ENCODE results near the gene PUM1. TPM values are rescaled to one million over a fixed set of nuclear protein-coding genes. Genes with fewer than 3 reads are reported as not detected.

PUM1 gene
- polyA plus RNA-seq, 3 donors: 14.3 to 31.0 (median 20.8) TPM

DNA sequence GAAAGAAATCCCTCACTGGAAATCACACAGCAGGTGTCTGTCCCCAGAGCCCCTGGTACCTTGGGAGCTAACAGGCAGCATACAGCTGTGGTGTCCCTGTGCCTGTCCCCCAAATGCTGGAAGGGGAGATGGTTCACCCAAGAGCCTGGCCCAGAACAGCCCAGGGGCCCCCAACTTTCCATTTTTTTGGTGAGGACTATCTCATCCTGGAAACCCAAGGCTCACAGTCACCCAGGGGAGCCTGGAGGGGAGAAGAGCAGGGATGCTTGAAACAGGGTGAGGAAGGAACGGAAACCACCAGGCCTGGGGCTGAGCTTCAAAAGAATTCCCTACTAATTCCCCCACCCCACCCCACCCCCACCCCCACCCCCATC is 160.6 kb downstream of the PUM1 start:
- 90 to 100% methylated on average over 1 of the region's 1 CpG; no CpG with 5 or more reads in 1 of the 3 donors for WGBS, 3 donors
- H3K27ac ChIP-seq (ENCODE audit: low read depth, low read length): no peak overlapping the region

DNA sequence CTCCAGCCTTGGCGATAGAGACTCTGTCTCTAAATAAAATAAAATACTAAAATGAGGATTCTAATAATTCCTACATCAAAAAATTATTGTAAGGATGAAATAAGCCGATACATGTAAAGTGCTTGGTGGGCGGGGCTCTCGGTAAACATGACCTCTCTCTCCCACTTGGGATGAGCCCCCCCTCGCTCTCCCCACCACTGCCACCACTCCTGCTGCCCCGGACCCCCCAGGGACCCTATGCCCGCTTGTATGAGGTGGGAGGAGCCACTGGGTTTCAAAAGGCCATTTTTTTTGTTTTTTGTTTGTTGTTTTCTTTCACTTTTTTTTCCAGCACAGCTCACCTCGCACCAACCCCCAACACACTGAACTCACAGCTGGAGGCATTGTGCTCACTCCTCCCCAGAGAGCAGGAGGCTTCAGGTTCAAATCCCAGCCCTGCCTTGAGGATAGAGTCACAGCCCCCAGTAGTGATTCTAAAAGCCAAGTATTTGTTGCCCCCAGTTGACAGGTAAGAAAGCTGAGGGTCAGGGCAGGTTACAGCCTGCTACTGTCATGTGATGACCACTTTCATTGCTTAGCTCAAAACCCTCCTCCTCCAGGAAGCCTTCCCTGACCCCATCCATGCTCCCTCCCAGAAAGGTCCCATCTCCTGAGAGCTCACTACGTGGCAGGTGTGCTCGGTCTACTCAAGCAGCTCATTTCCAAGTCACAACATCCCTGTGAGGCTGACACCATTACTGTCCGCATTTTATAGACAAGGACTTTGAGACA is 161.1 kb downstream of the PUM1 start:
- no peak overlapping the region for H3K27ac ChIP-seq (ENCODE audit: low read depth, low read length)
- WGBS, 3 donors: 66 to 75% (median 71%) methylated on average over 11 of the region's 11 CpGs

DNA sequence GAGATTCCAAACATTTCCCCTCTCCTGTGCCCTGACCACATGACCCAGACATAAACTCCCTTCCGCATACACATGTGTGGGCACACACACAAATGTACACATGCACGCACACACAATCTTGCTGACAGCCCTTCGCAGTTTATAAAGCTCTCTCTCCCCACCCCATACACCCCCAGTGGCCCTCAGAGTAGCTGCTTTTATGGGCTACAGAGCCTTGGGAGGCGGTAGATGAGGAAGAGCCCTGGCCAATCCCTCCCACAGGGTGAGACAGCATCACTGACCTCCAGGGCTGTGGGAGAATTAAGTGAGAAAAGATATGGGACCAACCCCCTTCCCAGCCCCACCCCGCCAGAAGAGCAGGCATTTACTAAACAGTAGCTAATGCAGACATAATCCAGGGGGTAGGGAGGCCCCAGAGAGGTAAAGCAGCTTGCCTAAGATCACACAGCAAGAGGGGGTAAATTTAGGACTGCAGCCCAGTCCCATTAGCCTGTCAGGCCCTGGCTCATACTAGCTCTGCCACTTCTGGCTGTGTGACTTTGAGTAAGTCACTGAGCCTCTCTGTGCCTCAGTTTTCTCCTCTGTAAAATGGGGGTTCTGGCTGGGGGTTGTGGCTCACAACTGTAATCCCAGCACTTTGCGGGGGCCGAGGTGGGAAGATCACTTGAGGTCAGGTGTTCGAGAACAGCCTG is 162.0 kb downstream of the PUM1 start:
- no peak overlapping the region for H3K27ac ChIP-seq (ENCODE audit: low read depth, low read length)
- WGBS, 3 donors: 81 to 86% (median 81%) methylated on average over 8 of the region's 8 CpGs

DNA sequence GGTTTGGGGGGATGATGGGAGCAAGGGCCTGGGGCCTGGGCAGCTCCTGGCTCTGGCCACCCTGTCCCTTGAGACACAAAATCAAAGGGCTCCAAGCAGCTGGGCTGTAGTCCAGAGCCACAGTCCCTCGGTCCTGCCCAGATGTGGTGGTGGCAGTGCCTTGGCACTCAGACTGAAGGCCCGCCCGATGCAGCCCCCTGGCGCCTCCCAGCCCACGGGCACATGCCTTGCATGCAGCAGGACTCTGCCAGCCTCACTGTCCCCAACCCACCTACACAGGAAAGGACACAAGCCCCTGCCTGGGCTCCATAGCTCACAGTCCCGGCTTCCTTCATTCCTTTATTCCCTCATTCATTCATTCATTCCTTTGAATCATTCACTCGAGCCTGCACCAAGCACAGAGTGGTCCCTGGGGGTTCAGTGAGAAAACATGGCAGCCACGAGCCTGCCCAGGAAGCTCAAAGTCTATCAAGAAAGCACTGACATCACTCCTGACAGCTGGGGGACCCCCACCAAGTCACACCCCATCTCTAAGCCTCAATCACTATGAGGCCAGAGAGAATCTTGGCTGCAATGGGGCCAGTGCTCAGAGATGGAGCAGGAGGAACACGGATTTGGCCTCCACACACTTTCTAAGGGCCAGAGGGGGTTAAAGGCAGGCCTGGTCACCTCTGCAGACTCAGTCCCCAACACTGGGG is 162.8 kb downstream of the PUM1 start:
- WGBS, 3 donors: 47 to 78% (median 61%) methylated on average over 9 of the region's 9 CpGs
- no peak overlapping the region for H3K27ac ChIP-seq (ENCODE audit: low read depth, low read length)

DNA sequence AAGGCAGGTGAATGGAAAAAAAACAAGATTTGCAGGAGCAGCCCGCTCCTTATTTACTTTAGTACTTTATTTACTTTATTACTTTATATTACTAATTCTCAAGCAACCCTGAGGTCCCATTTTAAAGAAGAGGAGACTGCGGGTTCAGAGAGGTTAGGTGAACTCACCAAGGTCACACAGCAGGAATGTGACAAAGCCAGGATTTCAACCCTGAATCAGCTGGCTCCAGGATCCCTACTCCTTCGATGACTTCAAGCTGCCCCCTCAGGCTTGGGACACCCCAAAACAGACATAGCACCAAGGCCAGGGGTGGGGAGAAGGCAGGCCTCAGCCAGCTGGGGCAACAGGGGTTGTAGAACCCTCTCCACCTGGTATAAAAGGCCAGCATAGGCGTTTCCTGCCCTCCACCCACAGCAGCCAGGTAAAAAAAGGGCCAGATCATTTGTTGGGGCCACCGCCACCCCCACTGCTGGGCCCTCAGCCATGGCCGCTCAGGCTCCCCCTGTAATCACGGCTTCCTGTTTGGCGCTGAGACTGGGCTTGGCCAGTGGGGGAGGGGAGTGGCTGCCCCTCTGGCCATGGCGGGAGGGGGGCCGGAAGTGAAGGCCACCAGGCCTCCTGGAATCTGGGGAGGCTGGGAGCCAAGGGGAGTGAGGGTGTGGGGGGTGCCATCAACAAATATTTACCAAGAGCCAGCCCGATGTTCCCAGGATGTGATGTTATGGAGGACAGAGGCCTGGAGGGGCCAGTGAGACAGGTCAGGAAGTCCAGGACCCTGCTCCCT is 163.5 kb downstream of the PUM1 start:
- no peak overlapping the region for H3K27ac ChIP-seq (ENCODE audit: low read depth, low read length)
- WGBS, 3 donors: 37 to 52% (median 46%) methylated on average over 11 of the region's 11 CpGs

DNA sequence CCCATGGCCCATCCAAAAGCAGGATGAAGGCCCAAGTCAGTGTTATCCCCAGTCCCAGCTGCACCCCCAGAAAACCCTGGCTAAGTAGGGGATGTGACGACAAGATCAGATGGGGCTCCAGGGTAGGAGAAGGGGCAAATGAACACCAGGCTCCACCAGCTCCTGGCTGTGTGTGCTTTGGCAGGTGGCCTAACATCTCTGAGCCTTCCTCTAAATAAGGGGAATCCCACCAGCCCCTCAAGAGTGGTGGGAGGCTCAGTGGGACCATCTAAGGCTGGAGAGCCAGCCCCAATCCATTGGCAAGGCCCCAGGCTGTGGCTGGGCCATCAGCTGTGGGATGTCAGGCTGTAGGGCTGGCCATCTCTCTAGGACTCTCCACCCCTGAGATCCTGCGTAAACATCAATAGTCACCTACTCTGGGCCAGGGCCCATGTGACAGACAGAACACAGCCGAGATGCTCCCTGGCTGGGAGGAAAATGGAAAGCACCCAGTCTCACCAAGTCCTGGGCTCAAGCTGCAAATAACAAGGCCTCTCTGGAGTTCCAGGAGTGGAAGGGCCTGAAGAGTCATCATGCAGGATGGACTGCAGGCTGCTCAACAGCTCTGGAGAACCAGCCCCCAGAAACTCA is 164.5 kb downstream of the PUM1 start:
- 77 to 93% (median 86%) methylated on average over 3 of the region's 3 CpGs for WGBS, 3 donors
- no peak overlapping the region for H3K27ac ChIP-seq (ENCODE audit: low read depth, low read length)

DNA sequence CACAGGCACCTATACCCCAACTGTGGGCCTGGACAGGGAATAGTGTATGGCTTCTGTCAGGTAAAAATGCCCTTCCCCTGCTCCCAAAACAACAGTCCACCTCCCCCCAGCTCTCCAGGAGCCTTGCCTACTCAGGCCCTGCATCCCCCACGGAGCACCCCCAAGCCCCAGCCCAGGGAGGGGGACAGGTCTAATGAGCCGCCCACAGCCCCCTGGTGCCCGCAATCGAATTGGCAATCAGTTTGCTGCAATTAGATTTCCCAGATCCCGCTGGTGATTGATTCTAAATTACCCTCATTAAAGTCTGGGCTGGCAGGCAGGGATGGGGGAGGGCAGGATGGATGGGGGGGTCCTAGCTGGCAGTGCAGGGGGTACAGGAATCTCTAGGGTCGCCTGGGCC is 165.0 kb downstream of the PUM1 start:
- 76 to 86% (median 86%) methylated on average over 6 of the region's 6 CpGs for WGBS, 3 donors
- no peak overlapping the region for H3K27ac ChIP-seq (ENCODE audit: low read depth, low read length)

DNA sequence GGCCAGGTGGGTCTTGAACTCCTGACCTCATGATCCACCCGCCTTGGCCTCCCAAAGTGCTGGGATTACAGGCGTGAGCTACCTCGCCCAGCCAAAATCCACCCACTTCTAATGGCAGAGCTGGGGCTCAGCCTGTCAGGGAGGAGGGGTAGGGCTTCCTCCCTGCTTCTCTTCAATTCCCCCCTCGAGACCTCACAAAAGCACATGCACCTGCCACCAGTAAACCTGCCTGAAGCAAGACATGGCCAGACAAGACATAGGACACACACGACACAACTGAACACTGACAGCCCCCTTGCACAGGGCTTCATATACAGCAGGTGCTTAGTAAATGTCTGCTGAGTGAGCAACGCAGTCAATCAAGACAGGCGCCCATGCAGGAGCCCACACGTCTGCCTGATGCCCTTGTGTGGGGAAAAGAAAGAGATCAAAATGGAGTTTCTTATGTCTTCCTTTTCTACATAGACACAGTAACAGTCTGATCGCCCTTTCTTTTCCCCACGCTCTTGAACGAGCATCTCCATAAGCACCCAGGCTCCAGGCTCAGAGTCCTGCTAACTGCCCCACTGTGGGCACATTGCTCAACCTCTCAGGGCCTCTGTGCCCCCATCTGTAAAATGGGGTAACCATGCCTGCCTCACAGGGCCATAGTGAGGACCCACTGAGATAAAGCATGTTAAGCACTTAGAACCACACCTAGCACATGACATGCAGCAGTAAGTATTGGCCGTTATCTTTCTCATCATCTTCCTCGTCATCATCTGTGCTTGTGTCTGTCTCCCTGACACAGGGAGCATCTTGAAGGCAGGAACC is 165.7 kb downstream of the PUM1 start:
- no peak overlapping the region for H3K27ac ChIP-seq (ENCODE audit: low read depth, low read length)
- 76 to 87% (median 79%) methylated on average over 13 of the region's 13 CpGs for WGBS, 3 donors

DNA sequence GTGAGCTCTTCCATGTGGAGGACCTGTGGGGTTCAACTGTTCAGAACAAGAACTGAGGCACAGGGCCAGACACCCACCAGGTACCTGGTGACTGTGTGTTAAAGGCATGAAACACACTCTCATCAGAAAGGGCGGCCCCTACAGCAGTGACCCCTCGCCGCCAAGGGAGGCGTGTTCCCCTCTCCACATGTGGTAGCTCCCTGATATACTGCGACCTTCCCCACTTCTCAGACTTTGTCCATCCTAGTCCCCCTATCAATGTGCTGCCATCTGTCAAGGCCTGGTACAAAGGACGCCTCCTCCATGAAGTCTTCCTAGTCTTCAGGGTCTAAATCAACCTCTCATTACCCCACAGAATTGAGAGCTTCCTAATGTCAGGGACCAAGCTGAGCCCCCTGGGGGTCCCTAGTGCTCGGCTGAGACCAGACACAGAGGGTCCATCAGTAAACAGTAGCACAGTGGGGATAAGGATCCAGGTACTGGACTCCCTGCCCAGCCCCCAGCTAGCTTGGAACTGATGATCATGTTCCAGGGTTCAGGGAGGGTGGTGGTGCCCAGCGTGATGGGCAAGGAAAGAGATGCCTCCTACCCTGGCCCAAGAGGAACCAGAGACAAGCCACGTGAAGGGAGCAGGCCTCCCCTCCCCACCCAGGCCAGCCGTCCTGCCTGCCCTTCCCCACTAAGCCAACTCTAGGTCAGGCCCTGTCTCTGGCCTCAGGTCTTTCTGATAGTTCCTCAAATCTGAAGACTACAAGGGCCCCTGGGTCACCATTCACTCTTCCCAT is 167.3 kb downstream of the PUM1 start:
- 89 to 92% (median 90%) methylated on average over 10 of the region's 10 CpGs for WGBS, 3 donors
- H3K27ac ChIP-seq (ENCODE audit: low read depth, low read length): no peak overlapping the region

DNA sequence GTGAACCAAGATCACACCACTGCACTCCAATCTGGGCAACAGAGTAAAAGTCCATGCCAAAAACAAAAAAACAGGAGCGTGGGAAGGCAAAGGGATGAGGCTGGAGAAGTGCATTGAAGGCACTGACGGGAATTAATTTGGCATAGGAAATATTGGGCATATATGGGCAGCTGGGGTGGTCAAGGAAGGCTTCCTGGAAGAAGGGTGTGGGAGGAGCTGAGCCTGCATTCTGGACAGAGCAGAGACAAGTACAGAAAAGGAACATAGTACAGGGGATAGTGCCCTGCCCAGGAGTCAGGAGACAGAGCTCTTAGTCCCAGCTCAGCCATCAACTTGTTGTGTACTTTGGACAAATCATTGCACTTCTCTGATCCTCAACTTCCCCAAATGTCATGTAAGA is 168.6 kb downstream of the PUM1 start:
- H3K27ac ChIP-seq (ENCODE audit: low read depth, low read length): no peak overlapping the region
- 87 to 93% (median 90%) methylated on average over 2 of the region's 2 CpGs for WGBS, 3 donors

DNA sequence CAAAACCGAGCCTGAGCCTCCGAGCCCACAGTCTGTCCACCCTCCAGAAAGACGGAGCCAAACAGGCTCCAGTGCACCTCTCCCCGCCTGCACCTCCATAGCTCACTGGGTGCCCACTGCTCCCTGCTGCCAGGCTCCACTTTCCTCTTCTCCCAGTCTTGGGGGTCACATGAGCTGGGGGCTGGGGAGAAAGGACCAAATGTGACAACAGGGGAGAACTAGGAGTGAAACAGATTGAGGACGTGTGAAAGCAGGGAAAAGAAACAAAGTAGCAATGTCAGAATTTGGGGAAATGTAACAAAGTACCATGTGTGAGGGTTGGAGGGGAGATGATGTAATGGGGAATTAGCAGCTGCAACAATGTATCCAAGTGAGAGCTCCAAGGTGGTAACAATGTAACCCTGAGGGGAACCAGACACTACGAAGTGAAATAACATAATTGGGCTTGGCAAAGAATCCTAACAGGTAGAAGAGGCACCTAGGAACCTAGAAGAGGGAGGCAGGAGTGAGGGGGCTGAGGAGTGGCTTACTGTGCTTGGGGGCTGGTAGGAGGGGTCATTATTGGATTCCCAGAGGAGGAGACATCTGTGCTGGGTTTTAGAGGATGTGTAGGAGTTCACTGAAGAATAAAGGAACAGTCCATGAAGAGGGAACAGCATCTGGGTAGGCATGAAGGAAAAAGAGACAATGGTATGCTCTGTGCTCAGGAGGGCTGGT is 169.4 kb downstream of the PUM1 start:
- 63 to 72% (median 64%) methylated on average over 6 of the region's 6 CpGs for WGBS, 3 donors
- H3K27ac ChIP-seq (ENCODE audit: low read depth, low read length): no peak overlapping the region

DNA sequence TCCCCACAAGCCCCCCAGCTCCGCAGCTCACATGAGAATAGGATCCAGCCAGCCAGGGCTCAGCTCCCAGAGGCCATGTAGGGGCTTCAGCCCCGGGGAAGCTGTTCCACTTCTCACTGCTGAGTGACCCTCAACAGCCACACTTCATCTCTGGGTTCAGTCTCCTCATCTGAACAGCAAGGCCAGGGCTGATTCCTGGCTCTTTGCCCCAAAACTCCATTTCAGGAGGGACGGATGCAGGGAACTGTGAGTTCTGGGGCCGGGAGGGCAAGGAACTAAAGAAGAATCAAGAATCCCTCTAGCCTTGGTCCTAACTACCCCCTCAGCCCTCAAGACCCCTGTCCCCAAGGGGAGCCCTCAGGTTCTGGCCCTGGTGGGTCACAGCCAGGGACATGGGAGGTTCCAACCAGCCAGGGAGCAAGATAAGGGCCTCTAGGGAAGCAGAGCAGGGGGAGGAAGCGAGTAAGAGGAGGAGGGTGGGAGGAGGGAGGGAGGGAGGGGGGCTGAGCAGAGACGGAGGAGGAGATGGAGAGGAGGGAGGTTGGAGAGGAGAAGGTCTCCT is 170.1 kb downstream of the PUM1 start:
- H3K27ac ChIP-seq (ENCODE audit: low read depth, low read length): no peak overlapping the region
- WGBS, 3 donors: 53 to 64% (median 60%) methylated on average over 5 to 6 of the region's 6 CpGs

DNA sequence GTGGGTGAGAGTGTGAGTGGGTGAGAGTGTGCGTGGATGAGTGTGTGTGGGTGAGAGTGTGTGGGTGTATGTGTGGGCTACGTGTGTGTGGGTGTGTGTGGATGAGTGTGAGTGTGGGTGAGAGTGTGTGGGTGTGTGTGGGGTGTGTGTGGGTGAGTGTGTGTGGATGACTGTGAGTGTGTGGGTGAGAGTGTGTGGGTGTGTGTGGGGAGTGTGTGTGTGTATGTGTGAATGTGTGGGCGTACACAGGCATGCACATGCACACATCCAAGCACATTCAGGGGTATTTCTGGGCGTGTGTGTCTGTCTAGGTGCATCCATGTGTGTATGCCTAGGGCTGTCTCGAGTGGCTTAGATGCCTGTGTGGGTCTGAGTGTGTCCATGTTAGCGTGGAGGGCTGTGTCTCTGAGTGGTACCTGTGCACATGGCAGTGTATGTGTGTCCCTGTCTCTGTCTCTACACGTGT is 171.0 kb downstream of the PUM1 start:
- 69 to 73% (median 70%) methylated on average over 7 of the region's 7 CpGs for WGBS, 3 donors
- H3K27ac ChIP-seq (ENCODE audit: low read depth, low read length): no peak overlapping the region

DNA sequence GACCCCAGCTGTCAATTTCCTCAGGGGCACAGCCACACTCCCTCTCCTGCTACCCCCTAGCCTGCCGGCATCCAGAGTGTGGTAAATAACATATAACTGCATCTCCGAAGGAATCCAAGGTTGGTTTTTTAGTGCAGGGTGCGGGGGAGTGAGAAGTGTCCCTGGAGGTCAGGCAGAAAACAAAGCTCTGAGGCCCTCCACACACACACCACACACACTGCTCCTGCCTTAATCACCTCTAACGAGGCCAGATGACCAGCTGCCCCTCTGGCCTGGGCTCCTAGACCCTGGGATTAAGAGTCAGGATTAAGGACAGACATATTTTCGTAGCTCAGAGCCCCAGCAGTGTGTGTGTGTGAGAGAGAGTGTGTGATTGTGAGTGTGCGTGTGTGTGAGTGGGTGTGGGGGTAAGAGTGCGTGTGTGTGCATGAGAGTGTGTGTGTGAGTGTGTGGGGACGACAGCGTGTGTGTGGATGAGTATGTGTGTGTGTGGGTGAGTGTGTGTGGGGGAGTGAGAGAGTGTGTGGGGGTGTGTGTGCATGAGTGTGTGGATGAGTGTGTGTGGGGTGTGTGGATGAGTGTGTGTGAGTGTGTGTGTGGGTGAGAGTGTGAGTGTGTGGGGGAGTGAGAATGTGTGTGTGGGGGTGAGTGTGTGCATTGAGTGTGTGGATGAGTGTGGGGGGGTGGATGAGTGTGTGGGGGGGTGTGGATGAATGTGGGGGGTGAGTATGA is 171.6 kb downstream of the PUM1 start:
- no peak overlapping the region for H3K27ac ChIP-seq (ENCODE audit: low read depth, low read length)
- 74 to 84% (median 81%) methylated on average over 9 of the region's 9 CpGs for WGBS, 3 donors

DNA sequence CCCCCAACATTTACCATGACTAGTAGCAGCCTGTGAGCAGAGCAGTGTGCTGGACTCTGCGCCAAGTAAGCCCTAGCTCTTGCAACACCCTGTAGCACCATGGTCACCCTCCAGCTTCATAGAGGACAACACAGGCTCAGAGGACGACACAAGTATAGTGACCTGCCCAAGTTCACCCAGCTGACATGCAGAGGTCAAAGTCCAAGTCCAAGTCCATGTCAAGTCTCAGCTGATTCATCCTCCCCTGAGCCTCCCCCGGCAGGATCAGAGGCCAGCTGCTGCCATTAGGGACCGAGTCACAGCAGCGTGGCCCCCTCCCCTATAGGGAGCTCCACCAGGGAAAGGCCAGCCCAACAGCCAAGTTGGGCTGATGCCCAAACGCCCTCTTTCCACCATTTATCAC is 172.8 kb downstream of the PUM1 start:
- WGBS, 3 donors: 61 to 85% (median 75%) methylated on average over 6 of the region's 6 CpGs
- no peak overlapping the region for H3K27ac ChIP-seq (ENCODE audit: low read depth, low read length)
